Endometrial microvascular endothelial cells (primary cell): ENCODE results near the gene KIN. TPM values are rescaled to one million over a fixed set of nuclear protein-coding genes. Genes with fewer than 3 reads are reported as not detected.

ENCODE experiments used
- in situ Hi-C: cut with HindIII; loops from 2 replicates; pipeline ENCODE4 v1.10.0; 2017; ENCODE audit warnings: low sequenced_read_pairs, low pct_unique_long_range_greater_than_20kb; ENCODE audit errors: inconsistent ontology term
- total RNA-seq: library from RNA; depleted of rRNA; stranded (reverse); fragments of >200 nt; gene quantifications from one replicate; pipeline ENCODE4 v1.2.3, GENCODE V29; 2015; ENCODE audit errors: inconsistent ontology term

Gene KIN
- total RNA-seq, 1 donor from 2014 or later = 3.3 TPM

- in situ Hi-C loops = no loop called here
Observed at GRCh38 chr10:7702288-7702812, 85.4 kb downstream of the KIN start.

- in situ Hi-C loops = no loop called here
Observed at GRCh38 chr10:7701158-7701742, 86.5 kb downstream of the KIN start.

Other genes starting within 250 kb of the KIN start
- gene ITIH5, start 121.0 kb downstream of the KIN start, total RNA-seq = not detected
- gene ITIH2, start 84.7 kb downstream of the KIN start, total RNA-seq = not detected
- 515 TPM for gene ATP5F1C, start 184 bp upstream of the KIN start, total RNA-seq
- 2.3 TPM for gene TAF3, start 30.5 kb upstream of the KIN start, total RNA-seq